B cell (primary cell): Measurements from ENCODE around the gene TNFRSF25. TPM values are rescaled to one million over a fixed set of nuclear protein-coding genes. Genes with fewer than 3 reads are reported as not detected.

ENCODE experiments used
- ATAC-seq: fragments of 200-7000 bp; cut with Tn5 transposase; one replicate; pipeline ENCODE4 v1.10.0; 2021; ENCODE audit warnings: low read depth, mild to moderate bottlenecking, moderate number of reproducible peaks, moderate library complexity
- CTCF ChIA-PET: fragments of 350-600 bp; sonication (Branson Sonifier 250); formaldehyde crosslinking; loops from one replicate; lab custom pipeline; 2021; ENCODE audit warnings: antibody characterized with exemption, inconsistent platforms; lab: Charles Lee
- POLR2A ChIA-PET: fragments of 350-600 bp; sonication (Branson Sonifier 250); formaldehyde crosslinking; loops from one replicate; lab custom pipeline; 2021; ENCODE audit warnings: antibody characterized with exemption; lab: Charles Lee
- DNase-seq: peaks from one replicate; pipeline ENCODE4 v3.0.0; 2013
- H2AFZ ChIP-seq: 2 replicates; pipeline ENCODE4 v1.6.1; 2012; ENCODE audit warnings: mild to moderate bottlenecking, low read depth, low read length; ENCODE audit not compliant: insufficient read depth, poor library complexity, severe bottlenecking
- H3K27ac ChIP-seq, 2 donors: 1 replicate in 1 of 2; 2 replicates in 1 of 2; pipeline ENCODE4 v1.5.1; 2012 to 2013; ENCODE audit warnings: low read length in 2 of 2, mild to moderate bottlenecking in 2 of 2, moderate library complexity in 1 of 2
- H3K27me3 ChIP-seq, 4 experiments: fragments of 200-600 bp in 1 of 4; sonication (generic) in 1 of 4; replicated peaks in 1 of 4; 1 replicate in 2 of 4; 2 replicates in 2 of 4; pipeline versions ENCODE4 v1.6.1 to v1.7.0; 2013 to 2016; ENCODE audit warnings: low read length in 3 of 4, mild to moderate bottlenecking in 2 of 4, mixed read lengths in 1 of 4, moderate library complexity in 1 of 4; ENCODE audit not compliant: insufficient read depth in 4 of 4, control insufficient read depth in 3 of 4; ENCODE audit errors: control extremely low read depth in 1 of 4
- H3K36me3 ChIP-seq, 2 experiments: replicated peaks in 1 of 2; 1 replicate in 1 of 2; 2 replicates in 1 of 2; pipeline versions ENCODE4 v1.6.1 to v1.7.1; 2013; ENCODE audit warnings: low read length in 1 of 2; ENCODE audit not compliant: insufficient read depth in 2 of 2, control insufficient read depth in 1 of 2; ENCODE audit errors: control extremely low read depth in 1 of 2, extremely low read depth in 1 of 2
- H3K4me1 ChIP-seq, 2 donors: fragments of 200-600 bp in 1 of 2; sonication (generic) in 1 of 2; 1 replicate in 1 of 2; 2 replicates in 1 of 2; pipeline versions ENCODE4 v1.5.1 to v1.6.1; 2013 to 2017; ENCODE audit warnings: low read length in 2 of 2; ENCODE audit not compliant: control insufficient read depth in 2 of 2, insufficient read depth in 2 of 2
- H3K4me2 ChIP-seq: replicated peaks from 2 replicates; pipeline ENCODE3; 2012; ENCODE audit warnings: mild to moderate bottlenecking, low read depth, low read length; ENCODE audit not compliant: poor library complexity, severe bottlenecking
- H3K4me3 ChIP-seq, 5 experiments: fragments of 200-600 bp in 1 of 5; sonication (generic) in 1 of 5; 1 replicate in 3 of 5; 2 replicates in 2 of 5; pipeline versions ENCODE4 v1.5.1 to v1.7.0; 2011 to 2016; ENCODE audit warnings: low read length in 4 of 5, mild to moderate bottlenecking in 4 of 5, low read depth in 2 of 5, control low read depth in 1 of 5, moderate library complexity in 1 of 5; ENCODE audit not compliant: insufficient read depth in 1 of 5; ENCODE audit errors: control extremely low read depth in 1 of 5, extremely low read depth in 1 of 5
- H3K79me2 ChIP-seq: fragments of 200-600 bp; sonication (generic); one replicate; pipeline ENCODE4 v1.6.0; 2016; ENCODE audit warnings: low read length; ENCODE audit not compliant: control insufficient read depth, insufficient read depth
- H3K9ac ChIP-seq: fragments of 200-600 bp; sonication (generic); 2 replicates; pipeline ENCODE4 v1.6.1; 2017; ENCODE audit warnings: mild to moderate bottlenecking, low read length, moderate library complexity
- H3K9me3 ChIP-seq, 3 donors: one replicate each; pipeline versions ENCODE4 v1.6.1 to v1.7.1; 2013; ENCODE audit warnings: low read length in 2 of 3; ENCODE audit not compliant: control insufficient read depth in 2 of 3, insufficient read depth in 1 of 3; ENCODE audit errors: control extremely low read depth in 1 of 3
- H4K20me1 ChIP-seq: 2 replicates; pipeline ENCODE4 v1.6.0; 2012; ENCODE audit warnings: mild to moderate bottlenecking, low read length; ENCODE audit not compliant: insufficient read depth, control insufficient read depth, poor library complexity, severe bottlenecking
- H3K27ac Mint-ChIP-seq: one replicate; pipeline ENCODE4 v1.8.0; 2021; ENCODE audit warnings: mixed read lengths
- H3K27me3 Mint-ChIP-seq: one replicate; pipeline ENCODE4 v1.8.0; 2021; ENCODE audit warnings: mixed read lengths
- H3K4me1 Mint-ChIP-seq: one replicate; pipeline ENCODE4 v1.8.0; 2021; ENCODE audit warnings: mixed read lengths
- H3K4me3 Mint-ChIP-seq: one replicate; pipeline ENCODE4 v1.8.0; 2021; ENCODE audit warnings: mixed read lengths
- H3K9me3 Mint-ChIP-seq: one replicate; pipeline ENCODE4 v1.8.0; 2022; ENCODE audit warnings: mixed read lengths; ENCODE audit not compliant: insufficient read depth
- CTCF ChIP-seq: fragments of 200-600 bp; IDR thresholded peaks from one replicate; pipeline ENCODE4 v1.8.0; 2022; ENCODE audit warnings: antibody characterized with exemption, mild to moderate bottlenecking
- EZH2 ChIP-seq: IDR thresholded peaks from 2 replicates; pipeline ENCODE4 v1.6.1; 2012; ENCODE audit warnings: borderline replicate concordance, low read depth, mild to moderate bottlenecking, moderate library complexity, low read length; ENCODE audit not compliant: insufficient read depth, poor library complexity, severe bottlenecking
- WGBS: methylation state at CpG from one replicate; pipeline ENCODE4 v1.1.5; 2013; ENCODE audit warnings: missing lambda C conversion rate; ENCODE audit not compliant: insufficient coverage; 5-methylcytosine and 5-hydroxymethylcytosine counted together
- intact Hi-C: fragments of 100-400 bp; cut with micrococcal nuclease; formaldehyde crosslinking; loops from one replicate; pipeline ENCODE4 v1.10.0; 2022
- polyA plus RNA-seq: library from polyadenylated mRNA; depleted of rRNA; stranded (reverse); fragments of >200 nt; gene quantifications from 2 replicates; pipeline ENCODE4 v1.2.3, GENCODE V29; 2012
- total RNA-seq, 2 donors: library from RNA; stranded (reverse); fragments of 120-200 nt in 1 of 2; gene quantifications; 1 replicate in 1 of 2; 2 replicates in 1 of 2; pipeline versions ENCODE4 v1.2.3 to v1.2.4, GENCODE V29; 2013 to 2022

TNFRSF25 gene
- total and polyA plus RNA-seq, 2 donors (not counting 1 experiment from before 2014, with no cell fraction given) = 2.6 to 7.1 TPM

GRCh38 chr1:6505367-6506209 is 39.6 kb upstream of the TNFRSF25 start:
- no peaks in the 10 kb centered on the region for H4K20me1 ChIP-seq
- intact Hi-C loops = no loop called here
- ATAC-seq (no peak), DNase-seq (no peak)
- Mint-ChIP-seq H3K27me3 (peaks cover 20% of the 10 kb centered on the region), H3K9me3 (no peaks in the 10 kb centered on the region), H3K4me1 (no peaks in the 10 kb centered on the region), H3K27ac (no peak overlapping the region), H3K4me3 (no peak overlapping the region)
- CTCF ChIA-PET = interaction anchor here (1.4 kb wide), 1 partner anchor 15 kb away, joined by 4 read pairs; no protein-coding TSS in a partner anchor
- H3K9ac ChIP-seq = no peak overlapping the region
- H3K36me3 ChIP-seq = no peaks in the 10 kb centered on the region
- H3K79me2 ChIP-seq = no peaks in the 10 kb centered on the region
- 92% methylated on average over 28 of the region's 31 CpGs for WGBS
- H3K4me1 ChIP-seq = peaks cover 0 to 10% of the 10 kb centered on the region in 2 donors
- peaks cover 0 to 8% (median 1%) of the 10 kb centered on the region in 4 experiments for H3K27me3 ChIP-seq
- POLR2A ChIA-PET = no interaction called here
- H3K4me3 ChIP-seq = no peak overlapping the region
- H3K4me2 ChIP-seq = no peak overlapping the region
- no peaks in the 10 kb centered on the region for H3K9me3 ChIP-seq
- TF ChIP-seq EZH2 = no peak
- TF ChIP-seq CTCF = no peak
- H2AFZ ChIP-seq = no peak overlapping the region
- H3K27ac ChIP-seq = no peak overlapping the region

DNA sequence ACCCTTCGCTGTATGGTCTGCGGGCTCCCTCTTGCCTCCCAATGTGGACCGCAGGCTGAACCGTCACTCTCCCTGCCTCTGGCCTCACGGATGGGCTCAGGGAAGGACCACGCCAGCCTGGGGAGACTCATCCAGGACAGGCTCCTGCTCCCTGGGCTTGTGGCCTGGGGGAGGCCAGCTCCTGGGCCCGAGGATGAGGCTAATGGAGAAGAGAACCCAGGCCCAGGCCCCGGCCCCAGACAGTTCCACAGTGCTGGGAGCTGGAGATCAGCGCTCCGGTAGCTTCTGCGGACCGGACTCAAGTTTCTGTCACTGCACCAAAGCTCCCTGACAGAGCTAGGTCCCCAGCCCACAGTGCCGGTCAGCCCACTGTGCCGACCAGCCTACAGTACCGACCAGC is 38.9 kb upstream of the TNFRSF25 start:
- no peak overlapping the region for H3K4me3 ChIP-seq
- intact Hi-C loops = no loop called here
- peaks cover 23% of the 10 kb centered on the region for H3K27me3 Mint-ChIP-seq

More for the DNA sequence above, 38.9 kb upstream of the TNFRSF25 start:
- Histone ChIP-seq H3K4me2 (no peak overlapping the region), H3K79me2 (no peaks in the 10 kb centered on the region), H4K20me1 (no peaks in the 10 kb centered on the region), H3K4me1 (peaks cover 0 to 10% of the 10 kb centered on the region in 2 donors), H2AFZ (no peak overlapping the region), H3K27me3 (peaks cover 0 to 9% (median 1%) of the 10 kb centered on the region in 4 experiments), H3K27ac (no peak overlapping the region), H3K36me3 (no peaks in the 10 kb centered on the region), H3K9ac (no peak overlapping the region), H3K9me3 (no peaks in the 10 kb centered on the region)
- TF ChIP-seq CTCF (no peak), EZH2 (no peak)
- ATAC-seq (no peak), DNase-seq (no peak)
- no peak overlapping the region for H3K4me3 Mint-ChIP-seq
- no peaks in the 10 kb centered on the region for H3K9me3 Mint-ChIP-seq
- WGBS = 95% methylated on average over 15 of the region's 15 CpGs
- CTCF ChIA-PET = no interaction called here
- POLR2A ChIA-PET = no interaction called here
- no peaks in the 10 kb centered on the region for H3K4me1 Mint-ChIP-seq
- H3K27ac Mint-ChIP-seq = no peak overlapping the region
